Germinal center (tissue), 1 donor: ENCODE results near the gene CD244.
"Not testable (repeated sequence)": the region's sequence is repeated elsewhere in the genome, so short reads cannot be mapped to it uniquely, and the experiment has no call there.

Source experiments
- DNase-seq: peaks from one replicate; pipeline ENCODE4 v3.0.0; 2012; ENCODE audit warnings: mixed read lengths, low spot score

Gene CD244

GRCh38 chr1:160862203-160863060, at the start of gene CD244:
Gene CD244, minus strand, starts transcription at chr1:160862887. Its CDS starts 210 bp downstream, at chr1:160862677.
- DNase-seq = no peak

DNA sequence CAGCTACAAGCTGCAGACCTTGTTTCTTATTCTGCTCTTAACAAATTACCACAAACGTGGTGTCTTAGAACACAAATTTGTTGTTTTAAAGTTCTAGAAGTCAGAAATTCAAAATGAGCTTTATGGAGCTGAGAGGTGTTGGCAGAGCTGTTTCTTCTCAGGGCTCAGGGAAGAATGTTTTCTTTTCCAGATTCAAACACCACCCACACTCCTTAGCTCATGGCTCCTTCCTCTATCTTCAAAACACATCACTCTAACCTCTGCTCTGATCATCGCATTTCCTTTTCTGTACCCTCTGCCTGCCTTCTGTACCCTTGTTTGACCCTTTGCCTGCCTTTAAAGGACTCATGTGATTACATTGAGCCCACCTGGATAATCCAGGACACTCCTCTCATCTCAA, 49.2 kb upstream of the CD244 start:
- DNase-seq = no peak

- DNase-seq = no peak
These were observed 48.8 kb upstream of the CD244 start for GRCh38 chr1:160911441-160911840.

GRCh38 chr1:160910170-160910750, 47.6 kb upstream of the CD244 start:
- DNase-seq = no peak

DNA sequence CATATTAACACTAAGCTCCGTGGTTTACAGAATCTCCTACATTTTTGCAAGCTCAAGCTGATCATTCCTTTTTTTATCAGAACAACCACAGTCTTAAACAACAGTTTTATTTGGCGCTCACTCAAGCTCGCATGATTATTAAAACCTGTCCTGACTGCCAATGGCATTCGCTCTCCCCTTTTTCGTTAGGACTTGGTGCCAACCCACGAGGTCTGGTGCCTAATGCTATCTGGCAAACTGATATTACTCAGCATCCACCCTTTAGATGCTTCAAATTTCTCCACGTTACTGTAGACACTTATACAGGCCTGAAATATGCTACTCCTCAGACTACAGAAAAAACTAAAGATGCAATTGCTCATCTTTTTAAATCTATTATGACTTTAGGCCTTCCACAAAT, 45.3 kb upstream of the CD244 start:
- DNase-seq = no peak

DNA sequence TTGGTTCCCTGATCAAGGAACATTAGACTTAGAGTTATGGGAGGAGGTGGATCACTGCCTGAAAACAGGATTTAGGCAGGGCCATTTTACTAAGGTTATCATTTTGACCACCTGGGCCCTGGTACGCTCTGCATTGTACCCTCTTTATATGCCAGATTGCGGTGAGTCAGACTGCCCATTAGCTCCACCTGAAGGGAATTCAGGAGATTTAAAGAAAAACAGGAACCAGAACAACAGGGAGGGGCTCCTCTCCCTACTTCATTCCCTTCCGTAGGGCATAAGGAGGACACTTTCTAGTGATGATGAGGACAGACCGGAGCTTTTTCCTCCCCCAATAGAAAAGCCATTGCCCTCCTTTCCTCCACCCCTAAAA, 42.9 kb upstream of the CD244 start:
- DNase-seq = no peak

DNA sequence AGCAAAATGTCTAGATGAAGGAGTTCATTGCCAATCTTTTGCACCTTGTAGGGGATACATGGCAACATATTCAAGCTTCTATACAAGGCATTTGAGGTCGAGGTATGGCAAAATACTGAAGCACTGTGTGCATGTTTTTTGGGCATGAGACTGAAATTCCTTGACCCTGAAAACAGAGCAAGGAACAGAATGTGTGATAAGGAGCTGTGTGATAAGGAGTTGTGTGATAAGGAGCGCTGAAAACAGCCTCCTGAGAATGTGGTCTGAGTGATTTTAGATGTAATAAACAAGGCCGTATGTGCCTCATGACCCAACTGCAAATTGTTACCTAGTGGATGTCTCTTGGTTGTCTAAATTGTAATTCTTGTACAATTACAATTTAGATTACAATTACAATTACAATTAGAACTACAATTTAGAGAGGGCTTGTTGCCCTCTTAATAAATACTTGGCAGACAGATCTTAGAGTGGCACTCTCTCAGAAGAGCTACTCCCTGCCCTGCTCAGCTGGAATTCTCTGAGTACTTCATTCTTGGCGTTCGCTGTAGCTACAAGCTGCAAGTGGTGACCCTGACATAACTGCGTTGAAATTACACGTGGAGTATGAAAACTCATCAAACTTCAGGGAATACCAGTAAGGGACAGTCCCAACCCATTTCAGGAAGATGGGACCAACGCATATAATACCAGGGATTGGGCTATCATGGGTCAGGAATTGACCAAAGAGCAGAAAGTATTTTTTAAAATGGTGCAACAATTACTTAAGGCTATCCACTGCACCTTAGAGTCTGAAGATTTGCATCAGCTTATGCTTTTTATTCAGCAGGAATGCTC, 42.3 kb upstream of the CD244 start:
- DNase-seq = no peak

DNA sequence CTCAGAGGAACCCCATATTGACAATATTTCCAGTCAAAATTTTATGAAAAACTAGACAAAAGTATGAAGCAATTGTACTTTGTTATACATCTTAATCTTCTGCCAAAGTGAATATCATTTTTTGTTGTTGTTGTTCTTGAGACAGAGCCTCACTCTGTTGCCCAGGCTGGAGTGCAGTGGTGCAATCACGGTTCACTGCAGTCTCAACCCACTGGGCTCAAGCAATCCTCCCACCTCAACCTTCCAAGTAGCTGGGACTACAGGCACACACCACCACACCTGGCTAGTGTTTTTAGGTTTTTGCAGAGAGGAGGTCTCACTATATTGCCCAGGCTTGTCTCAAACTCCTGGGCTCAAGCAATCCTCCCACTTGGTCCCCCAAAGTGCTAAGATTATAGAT, 39.6 kb upstream of the CD244 start:
- DNase-seq = not testable (repeated sequence)

- DNase-seq = no peak
These were observed 39.1 kb upstream of the CD244 start for GRCh38 chr1:160901768-160902167.

DNA sequence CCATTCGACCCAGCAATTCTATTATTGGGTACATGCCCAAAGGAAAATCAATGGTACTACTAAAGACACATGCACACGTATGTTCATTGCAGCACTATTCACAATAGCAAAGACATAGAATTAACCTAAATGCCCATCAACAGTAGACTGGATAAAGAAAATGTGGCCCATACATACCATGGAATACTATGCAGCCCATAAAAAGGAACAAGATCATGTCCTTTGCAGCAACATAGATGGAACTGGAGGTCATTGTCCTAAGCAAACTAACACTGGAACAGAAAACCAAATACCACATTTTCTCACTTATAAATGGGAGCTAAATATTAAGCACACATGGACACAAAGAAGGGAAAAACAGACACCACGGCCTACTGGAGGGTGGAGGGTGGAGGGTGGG, 38.0 kb upstream of the CD244 start:
- not testable (repeated sequence) for DNase-seq

DNA sequence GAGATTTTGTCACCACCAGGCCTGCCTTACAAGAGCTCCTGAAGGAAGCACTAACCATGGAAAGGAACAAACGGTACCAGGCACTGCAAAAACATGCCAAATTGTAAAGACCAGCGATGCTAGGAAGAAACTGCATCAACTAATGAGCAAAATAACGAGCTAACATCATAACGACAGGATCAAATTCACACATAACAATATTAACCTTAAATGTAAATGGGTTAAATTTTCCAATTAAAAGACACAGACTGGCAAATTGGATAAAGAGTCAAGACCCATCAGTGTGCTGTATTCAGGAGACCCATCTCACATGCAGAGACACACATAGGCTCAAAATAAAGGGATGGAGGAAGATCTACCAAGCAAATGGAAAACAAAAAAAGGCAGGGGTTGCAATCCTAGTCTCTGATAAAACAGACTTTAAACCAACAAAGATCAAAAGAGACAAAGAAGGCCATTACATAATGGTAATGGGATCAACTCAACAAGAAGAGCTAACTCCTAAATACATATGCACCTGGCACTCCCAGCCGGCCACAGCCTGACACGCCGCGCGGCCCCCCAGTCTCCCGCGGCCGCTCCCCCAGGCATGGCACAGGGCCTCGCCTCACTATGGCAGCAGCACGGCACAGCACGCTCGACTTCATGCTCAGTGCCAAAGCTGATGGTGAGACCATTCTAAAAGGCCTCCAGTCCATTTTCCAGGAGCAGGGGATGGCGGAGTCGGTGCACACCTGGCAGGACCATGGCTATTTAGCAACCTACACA, 31.9 kb upstream of the CD244 start:
- not testable (repeated sequence) for DNase-seq

DNA sequence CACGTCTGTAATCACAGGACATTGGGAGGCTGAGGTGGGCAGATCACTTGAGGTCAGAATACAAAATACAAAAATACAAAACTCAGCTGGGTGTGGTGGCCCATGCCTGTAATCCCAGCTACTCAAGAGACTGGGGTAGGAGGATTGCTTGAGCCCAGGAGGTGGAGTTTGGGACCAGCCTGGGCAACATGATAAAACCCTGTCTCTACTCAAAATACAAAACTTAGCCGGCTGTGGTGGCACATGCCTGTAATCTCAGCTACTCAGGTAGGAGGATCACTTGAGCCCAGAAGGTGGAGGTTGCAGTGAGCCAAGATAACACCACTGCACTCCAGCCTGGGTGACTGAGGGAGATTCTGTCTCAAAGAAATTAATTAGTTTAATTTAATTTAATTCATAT, 28.8 kb upstream of the CD244 start:
- DNase-seq = no peak

DNA sequence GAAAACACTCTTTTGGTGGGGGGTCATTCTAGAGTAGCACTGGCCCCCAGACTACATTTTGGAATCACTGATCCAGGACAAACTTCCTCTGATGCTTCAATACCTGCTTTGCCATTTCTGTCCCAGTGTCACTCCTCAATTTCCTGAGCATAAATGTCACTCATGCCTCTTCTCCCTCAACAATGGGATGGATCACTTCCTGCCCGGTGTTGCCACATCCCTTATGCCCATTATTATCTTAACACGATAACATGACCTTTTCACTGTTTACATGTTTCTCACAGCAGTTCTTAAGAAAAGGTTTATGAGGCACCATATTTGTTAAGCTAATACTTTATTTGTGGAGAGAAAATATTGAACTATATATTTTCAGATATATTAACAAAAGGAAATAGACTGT, 26.2 kb upstream of the CD244 start:
- no peak for DNase-seq

- no peak for DNase-seq
These were observed 24.4 kb upstream of the CD244 start for GRCh38 chr1:160887071-160887470.

DNA sequence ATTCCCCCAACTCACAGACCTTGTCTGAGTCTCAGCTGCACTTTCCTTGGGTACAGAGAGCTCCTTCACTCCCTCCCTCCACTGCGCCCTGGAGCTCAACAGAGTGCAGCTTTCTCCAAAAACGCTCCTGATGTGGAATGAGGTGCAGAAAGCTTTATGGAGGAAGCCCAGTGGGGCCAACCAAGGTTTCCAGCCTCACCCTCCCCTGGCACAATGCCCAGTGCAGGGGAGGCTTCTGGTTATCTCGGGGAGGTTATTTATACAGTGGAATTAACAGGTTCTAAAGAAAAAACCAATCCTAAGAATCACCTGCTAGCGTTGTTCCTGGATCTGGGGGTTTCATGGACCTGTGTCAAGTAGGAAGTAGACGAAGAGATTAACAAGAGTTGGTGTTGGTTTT, 22.4 kb upstream of the CD244 start, which contains the start of gene ITLN1:
Gene ITLN1, minus strand, starts transcription at position 139 of the 400 bp plus-strand sequence. CDS start 303 bp downstream, outside the sequence.
- DNase-seq = no peak

DNA sequence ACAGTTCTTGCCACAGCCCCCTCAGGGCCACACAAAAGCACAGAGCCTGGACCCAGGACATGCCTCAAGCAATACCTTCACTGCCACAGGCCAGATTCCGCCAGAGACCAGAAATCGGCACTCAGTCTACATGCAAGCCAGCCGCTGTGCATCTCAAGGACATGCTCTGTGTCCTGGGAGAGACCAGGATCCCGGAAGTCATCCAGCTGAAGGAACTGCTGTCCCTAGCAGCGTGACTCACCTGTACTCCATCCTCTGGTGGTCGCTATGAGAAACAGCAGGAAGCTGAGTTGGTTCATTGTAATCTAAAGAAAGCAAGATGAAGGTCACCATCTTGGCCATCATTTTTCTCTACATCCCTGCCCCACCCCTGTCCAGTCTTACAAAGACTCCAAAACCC, 21.9 kb upstream of the CD244 start:
- no peak for DNase-seq

DNA sequence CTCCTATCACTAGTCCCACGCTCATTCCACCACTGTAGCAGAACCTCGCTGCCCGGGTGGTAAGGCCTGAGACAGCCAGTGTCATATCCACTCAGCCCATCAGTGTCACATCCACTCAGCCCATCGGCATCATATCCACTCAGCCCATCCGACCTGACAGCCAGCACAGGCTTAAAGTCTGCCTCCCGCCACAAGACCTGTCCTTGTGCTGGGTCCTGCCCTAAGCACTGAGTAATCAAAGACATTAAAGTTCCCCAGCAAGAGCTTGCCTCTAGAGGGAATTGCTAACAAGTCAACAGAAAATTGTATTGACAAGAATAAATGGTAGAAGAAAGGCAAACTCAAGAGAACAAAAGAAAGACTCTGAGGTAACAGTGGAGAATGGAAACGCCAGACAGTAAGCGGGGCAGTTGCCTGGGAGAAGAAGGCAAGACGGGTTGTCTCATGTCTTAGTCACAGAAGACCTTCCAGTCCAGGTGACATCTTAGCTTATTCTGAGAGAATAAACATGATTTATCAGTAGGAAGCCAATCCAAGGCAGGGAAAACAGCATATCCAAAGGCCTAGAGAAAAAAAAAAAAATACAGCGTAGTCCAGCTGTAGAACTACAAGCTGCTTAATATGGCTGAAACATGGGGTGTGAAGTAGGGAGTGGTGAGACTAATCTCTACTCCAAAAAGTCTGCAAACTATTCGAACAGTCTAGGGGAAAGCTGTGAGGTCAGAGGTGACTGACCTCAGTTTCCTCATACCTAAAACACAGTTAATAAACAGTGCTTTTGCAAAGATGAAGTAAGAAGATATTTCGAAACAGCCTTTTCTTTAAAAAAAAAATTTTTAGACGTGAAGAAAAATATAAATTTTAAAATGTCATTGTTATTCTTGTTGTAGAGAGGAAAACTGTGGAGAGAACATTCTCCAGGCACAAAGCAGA, 21.2 kb upstream of the CD244 start:
- DNase-seq = no peak

- DNase-seq = no peak
These were observed 19.9 kb upstream of the CD244 start for GRCh38 chr1:160882582-160882981.

- not testable (repeated sequence) for DNase-seq
These were observed 18.6 kb upstream of the CD244 start for GRCh38 chr1:160881264-160881663.

- DNase-seq = no peak
These were observed 17.5 kb upstream of the CD244 start for GRCh38 chr1:160880216-160880615.

DNA sequence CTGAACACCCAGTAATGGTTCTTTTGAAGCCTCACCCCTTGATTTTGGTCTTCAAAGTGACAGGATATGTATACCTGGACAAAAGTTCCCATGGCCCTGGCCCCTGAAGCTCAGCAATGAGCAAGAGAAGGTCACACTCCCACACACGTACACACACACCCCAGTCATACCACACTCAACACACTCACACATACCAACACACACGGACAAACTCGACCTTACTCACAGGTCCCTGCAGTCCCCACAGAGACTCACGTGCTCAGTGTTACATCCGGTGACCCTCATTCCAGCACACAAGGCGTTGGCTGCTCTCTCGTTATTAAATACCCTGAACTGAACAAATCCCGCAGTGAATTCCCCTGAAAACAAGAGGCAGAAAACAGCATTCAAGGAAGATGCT, 16.4 kb upstream of the CD244 start:
- DNase-seq = no peak
